ENCODE data around the gene KRT76. TPM values are rescaled to one million over a fixed set of nuclear protein-coding genes. Genes with fewer than 3 reads are reported as not detected.

Gene KRT76
- total RNA-seq, 1 experiment from 2014 or later: not detected

- Mint-ChIP-seq H3K27ac (ENCODE audit: unreplicated experiment) (no peak overlapping the region), H3K27me3 (ENCODE audit: unreplicated experiment) (peaks cover 46% of the 10 kb centered on the region), H3K4me1 (ENCODE audit: low read depth, unreplicated experiment) (peaks cover 13% of the 10 kb centered on the region), H3K4me3 (ENCODE audit: low read depth, unreplicated experiment) (no peak overlapping the region), H3K9me3 (ENCODE audit: low read depth, unreplicated experiment) (no peaks in the 10 kb centered on the region), H3K36me3 (ENCODE audit: insufficient read depth, unreplicated experiment) (no peaks in the 10 kb centered on the region)
- no peak for DNase-seq
- BruUV-seq (replicated peaks): no TSS peak
- CTCF ChIA-PET: no interaction called here
- intact Hi-C loops (cut with micrococcal nuclease; ENCODE audit: unreplicated experiment): no loop called here
- no peak for TF ChIP-seq CTCF (IDR thresholded peaks at IDR 0.05; ENCODE audit: unreplicated experiment)
Measured at GRCh38 chr12:52817003-52817698, 40.0 kb upstream of the KRT76 start.

GRCh38 chr12:52815676-52816588 lies 38.8 kb upstream of the KRT76 start:
- Mint-ChIP-seq H3K9me3 (ENCODE audit: low read depth, unreplicated experiment) (no peaks in the 10 kb centered on the region), H3K4me1 (ENCODE audit: low read depth, unreplicated experiment) (peaks cover 8% of the 10 kb centered on the region), H3K27me3 (ENCODE audit: unreplicated experiment) (peaks cover 46% of the 10 kb centered on the region), H3K36me3 (ENCODE audit: insufficient read depth, unreplicated experiment) (no peaks in the 10 kb centered on the region), H3K4me3 (ENCODE audit: low read depth, unreplicated experiment) (no peak overlapping the region), H3K27ac (ENCODE audit: unreplicated experiment) (no peak overlapping the region)
- CTCF ChIA-PET: no interaction called here
- no peak for TF ChIP-seq CTCF (IDR thresholded peaks at IDR 0.05; ENCODE audit: unreplicated experiment)
- DNase-seq: no peak
- intact Hi-C loops (cut with micrococcal nuclease; ENCODE audit: unreplicated experiment): no loop called here
- no TSS peak for BruUV-seq (replicated peaks)

- no peaks in the 10 kb centered on the region for H3K36me3 Mint-ChIP-seq (ENCODE audit: insufficient read depth, unreplicated experiment)
- H3K9me3 Mint-ChIP-seq (ENCODE audit: low read depth, unreplicated experiment): no peaks in the 10 kb centered on the region
- no peak overlapping the region for H3K4me3 Mint-ChIP-seq (ENCODE audit: low read depth, unreplicated experiment)
- peaks cover 46% of the 10 kb centered on the region for H3K27me3 Mint-ChIP-seq (ENCODE audit: unreplicated experiment)
- no TSS peak for BruUV-seq (replicated peaks)
- H3K4me1 Mint-ChIP-seq (ENCODE audit: low read depth, unreplicated experiment): peaks cover 8% of the 10 kb centered on the region
- DNase-seq: no peak
- H3K27ac Mint-ChIP-seq (ENCODE audit: unreplicated experiment): no peak overlapping the region
- CTCF ChIA-PET: no interaction called here
- TF ChIP-seq CTCF (IDR thresholded peaks at IDR 0.05; ENCODE audit: unreplicated experiment): no peak
- intact Hi-C loops (cut with micrococcal nuclease; ENCODE audit: unreplicated experiment): no loop called here
Measured at GRCh38 chr12:52815161-52815560, 38.0 kb upstream of the KRT76 start.

DNA sequence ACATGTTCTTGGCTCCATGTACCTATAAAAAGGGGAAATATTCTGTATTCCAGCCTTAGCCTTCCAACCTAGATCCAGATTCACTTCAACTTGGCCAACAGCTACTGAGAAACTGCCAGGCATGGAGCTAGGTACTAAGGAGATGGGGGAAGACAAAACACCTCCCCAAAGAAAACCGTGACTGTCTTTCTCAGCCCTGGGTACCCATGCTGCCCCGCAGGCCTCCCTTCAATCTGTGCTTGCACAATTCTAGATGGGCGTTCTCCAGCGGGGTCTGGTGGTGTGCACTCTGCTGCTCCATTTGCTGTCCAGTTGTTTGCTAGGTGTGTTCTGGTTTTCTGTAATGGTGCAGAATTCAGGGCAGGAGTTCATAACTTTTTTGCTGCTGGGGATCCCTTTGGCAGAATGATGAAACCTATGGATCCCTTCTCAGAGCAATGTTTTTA lies 37.6 kb upstream of the KRT76 start:
- intact Hi-C loops (cut with micrococcal nuclease; ENCODE audit: unreplicated experiment): no loop called here
- H3K9me3 Mint-ChIP-seq (ENCODE audit: low read depth, unreplicated experiment): no peaks in the 10 kb centered on the region
- DNase-seq: no peak
- H3K4me1 Mint-ChIP-seq (ENCODE audit: low read depth, unreplicated experiment): peaks cover 8% of the 10 kb centered on the region
- CTCF ChIA-PET: no interaction called here
- peaks cover 46% of the 10 kb centered on the region for H3K27me3 Mint-ChIP-seq (ENCODE audit: unreplicated experiment)
- H3K4me3 Mint-ChIP-seq (ENCODE audit: low read depth, unreplicated experiment): no peak overlapping the region
- no TSS peak for BruUV-seq (replicated peaks)
- H3K36me3 Mint-ChIP-seq (ENCODE audit: insufficient read depth, unreplicated experiment): no peaks in the 10 kb centered on the region
- H3K27ac Mint-ChIP-seq (ENCODE audit: unreplicated experiment): no peak overlapping the region
- no peak for TF ChIP-seq CTCF (IDR thresholded peaks at IDR 0.05; ENCODE audit: unreplicated experiment)

All from Calu3 (cell line).